SH-SY5Y (cell line): ENCODE results near the gene MUC20.

Experiments used
- GATA2 ChIP-seq: IDR thresholded peaks from 2 replicates; pipeline ENCODE4 v1.6.1; 2011; ENCODE audit warnings: mild to moderate bottlenecking, low read depth, low read length
- GATA3 ChIP-seq: IDR thresholded peaks from 2 replicates; pipeline ENCODE4 v1.6.1; 2011; ENCODE audit warnings: low read depth, mild to moderate bottlenecking, low read length, moderate library complexity

DNA sequence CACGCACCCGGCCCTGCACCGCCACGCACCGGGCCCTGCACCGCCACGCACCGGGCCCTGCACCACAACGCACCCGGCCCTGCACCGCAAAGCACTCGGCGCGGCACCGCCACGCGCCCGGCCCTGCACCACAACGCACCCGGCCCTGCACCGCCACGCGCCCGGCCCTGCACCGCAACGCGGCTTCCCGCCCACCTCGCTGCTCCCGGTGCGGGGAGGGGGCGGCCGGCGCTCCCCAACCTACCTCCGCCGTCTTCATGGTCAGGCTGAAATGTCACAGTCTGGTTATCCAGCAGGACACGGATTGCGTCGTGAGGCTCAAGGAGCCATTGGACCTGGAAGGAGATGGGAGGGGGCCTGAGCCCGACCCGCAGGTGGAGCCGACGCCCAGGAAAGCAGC is 41.8 kb downstream of the MUC20 start:
- TF ChIP-seq GATA2 (no peak), GATA3 (no peak)
